ENCODE data around the gene DGKD. TPM values are rescaled to one million over a fixed set of nuclear protein-coding genes. Genes with fewer than 3 reads are reported as not detected.

Gene DGKD
- total RNA-seq, 3 donors from 2014 or later, result 17.1 to 41.3 (median 37.3) TPM

DNA sequence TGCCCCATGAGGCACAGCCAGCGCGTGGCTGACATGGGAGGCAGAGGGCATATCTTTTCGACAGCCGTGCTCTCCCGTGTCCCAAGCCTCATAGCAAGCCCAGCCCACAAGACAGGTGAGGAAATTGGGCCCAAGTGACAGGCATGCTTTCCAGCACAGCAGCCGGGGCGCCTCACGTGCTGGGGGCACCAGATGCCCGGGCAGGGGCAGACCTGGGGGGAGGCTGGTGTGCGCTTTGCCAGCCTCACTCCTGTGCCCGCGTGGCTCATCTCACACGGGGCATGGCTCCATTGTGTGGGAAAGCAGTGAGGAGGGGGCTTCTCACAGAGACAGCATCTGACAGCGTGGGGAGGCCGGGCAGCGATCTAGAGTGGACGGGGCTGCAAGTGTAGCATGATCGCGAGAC is 119.1 kb downstream of the DGKD start:
- H3K9me3 ChIP-seq, result no peaks in the 10 kb centered on the region
- no peak overlapping the region for H3K27ac ChIP-seq
- H3K36me3 ChIP-seq, result peaks cover 11% of the 10 kb centered on the region
- no peak for DNase-seq (ENCODE audit: low spot score in 2 of 2)
- H3K4me1 ChIP-seq, result no peaks in the 10 kb centered on the region
- TF ChIP-seq, protein P1, sequence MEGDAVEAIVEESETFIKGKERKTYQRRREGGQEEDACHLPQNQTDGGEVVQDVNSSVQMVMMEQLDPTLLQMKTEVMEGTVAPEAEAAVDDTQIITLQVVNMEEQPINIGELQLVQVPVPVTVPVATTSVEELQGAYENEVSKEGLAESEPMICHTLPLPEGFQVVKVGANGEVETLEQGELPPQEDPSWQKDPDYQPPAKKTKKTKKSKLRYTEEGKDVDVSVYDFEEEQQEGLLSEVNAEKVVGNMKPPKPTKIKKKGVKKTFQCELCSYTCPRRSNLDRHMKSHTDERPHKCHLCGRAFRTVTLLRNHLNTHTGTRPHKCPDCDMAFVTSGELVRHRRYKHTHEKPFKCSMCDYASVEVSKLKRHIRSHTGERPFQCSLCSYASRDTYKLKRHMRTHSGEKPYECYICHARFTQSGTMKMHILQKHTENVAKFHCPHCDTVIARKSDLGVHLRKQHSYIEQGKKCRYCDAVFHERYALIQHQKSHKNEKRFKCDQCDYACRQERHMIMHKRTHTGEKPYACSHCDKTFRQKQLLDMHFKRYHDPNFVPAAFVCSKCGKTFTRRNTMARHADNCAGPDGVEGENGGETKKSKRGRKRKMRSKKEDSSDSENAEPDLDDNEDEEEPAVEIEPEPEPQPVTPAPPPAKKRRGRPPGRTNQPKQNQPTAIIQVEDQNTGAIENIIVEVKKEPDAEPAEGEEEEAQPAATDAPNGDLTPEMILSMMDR (IDR thresholded peaks at IDR 0.05), result no peak
- TF ChIP-seq POLR2AphosphoS5 (IDR thresholded peaks at IDR 0.05) (no peak), POLR2A (IDR thresholded peaks at IDR 0.05) (no peak)
- intact Hi-C loops (cut with DNase I; ENCODE audit: low total_unique reads), result no loop called here
- H3K4me3 ChIP-seq, result no peak overlapping the region
- no peaks in the 10 kb centered on the region for H3K27me3 ChIP-seq

DNA sequence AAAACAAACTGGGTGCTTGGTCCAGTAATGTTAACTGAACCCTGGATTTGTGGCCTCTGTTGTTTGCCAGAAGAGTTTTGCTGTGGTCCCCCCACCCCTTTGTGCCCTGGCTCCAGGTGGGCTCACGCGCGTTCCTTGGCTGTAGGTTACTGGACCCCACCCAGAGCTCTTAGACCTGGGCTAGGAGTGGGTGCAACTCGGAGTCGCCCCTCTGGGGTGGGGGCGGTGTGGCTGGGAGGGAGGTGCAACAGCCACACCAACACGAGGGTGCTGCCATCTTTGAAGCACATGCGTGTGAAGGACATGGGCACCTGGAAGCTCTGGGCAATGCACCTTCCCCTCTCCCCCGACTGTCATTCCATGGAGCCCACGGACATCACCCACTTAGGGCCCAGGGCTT is 119.6 kb downstream of the DGKD start:
- H3K27me3 ChIP-seq, result no peaks in the 10 kb centered on the region
- intact Hi-C loops (cut with DNase I; ENCODE audit: low total_unique reads), result no loop called here
- H3K36me3 ChIP-seq, result peaks cover 11% of the 10 kb centered on the region
- H3K4me3 ChIP-seq, result no peak overlapping the region
- no peak overlapping the region for H3K27ac ChIP-seq
- no peaks in the 10 kb centered on the region for H3K9me3 ChIP-seq
- no peak for DNase-seq (ENCODE audit: low spot score in 2 of 2)
- TF ChIP-seq, protein P1 (IDR thresholded peaks at IDR 0.05), result no peak
- TF ChIP-seq POLR2AphosphoS5 (IDR thresholded peaks at IDR 0.05) (no peak), POLR2A (IDR thresholded peaks at IDR 0.05) (no peak)
- H3K4me1 ChIP-seq, result no peaks in the 10 kb centered on the region

DNA sequence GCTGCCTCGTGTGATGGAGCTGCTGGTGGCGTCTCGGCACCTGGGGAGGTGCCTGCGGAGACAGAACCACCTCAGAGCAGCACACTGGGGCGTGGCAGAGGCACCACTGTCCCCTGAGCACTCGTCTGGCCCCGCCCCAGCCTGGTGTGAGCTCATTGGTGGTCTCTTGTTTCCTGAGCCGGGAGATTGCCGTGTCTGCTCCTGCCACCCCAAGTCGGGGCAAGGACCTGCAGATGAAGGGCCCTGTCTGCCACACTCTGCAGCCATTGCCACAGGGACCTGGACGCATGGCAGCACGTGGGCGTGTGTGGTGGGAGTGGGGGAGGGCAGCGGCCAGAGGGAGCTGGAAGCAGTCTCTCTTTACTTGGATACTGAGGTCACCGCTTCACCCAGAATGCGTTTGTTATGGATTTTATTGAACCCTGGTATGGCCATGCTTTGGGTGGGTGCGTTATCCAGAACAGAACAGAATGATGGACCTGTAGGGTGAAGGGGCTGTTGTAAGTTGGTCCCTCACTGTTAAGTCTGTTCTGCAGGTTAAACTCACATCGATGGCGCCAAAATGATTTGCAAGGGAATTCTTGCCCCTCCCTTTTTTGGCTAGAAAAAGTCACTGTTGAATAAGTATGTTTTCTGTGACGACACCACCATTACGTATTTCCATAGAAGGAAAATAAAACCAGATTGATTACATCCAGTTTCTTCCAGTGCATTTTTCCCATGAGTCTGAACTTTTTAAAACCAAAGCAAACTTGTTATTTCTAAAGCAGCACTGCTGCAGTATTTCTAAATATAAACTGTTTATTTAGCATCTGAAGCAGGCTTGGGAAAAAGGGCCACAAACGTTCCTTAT is 120.2 kb downstream of the DGKD start:
- H3K9me3 ChIP-seq, result no peaks in the 10 kb centered on the region
- H3K4me3 ChIP-seq, result no peak overlapping the region
- TF ChIP-seq POLR2A (IDR thresholded peaks at IDR 0.05) (no peak), POLR2AphosphoS5 (IDR thresholded peaks at IDR 0.05) (no peak)
- TF ChIP-seq, protein P1 (IDR thresholded peaks at IDR 0.05), result no peak
- H3K36me3 ChIP-seq, result peaks cover 11% of the 10 kb centered on the region
- intact Hi-C loops (cut with DNase I; ENCODE audit: low total_unique reads), result no loop called here
- no peaks in the 10 kb centered on the region for H3K27me3 ChIP-seq
- H3K4me1 ChIP-seq, result no peaks in the 10 kb centered on the region
- H3K27ac ChIP-seq, result no peak overlapping the region
- DNase-seq (ENCODE audit: low spot score in 2 of 2), result no peak

DNA sequence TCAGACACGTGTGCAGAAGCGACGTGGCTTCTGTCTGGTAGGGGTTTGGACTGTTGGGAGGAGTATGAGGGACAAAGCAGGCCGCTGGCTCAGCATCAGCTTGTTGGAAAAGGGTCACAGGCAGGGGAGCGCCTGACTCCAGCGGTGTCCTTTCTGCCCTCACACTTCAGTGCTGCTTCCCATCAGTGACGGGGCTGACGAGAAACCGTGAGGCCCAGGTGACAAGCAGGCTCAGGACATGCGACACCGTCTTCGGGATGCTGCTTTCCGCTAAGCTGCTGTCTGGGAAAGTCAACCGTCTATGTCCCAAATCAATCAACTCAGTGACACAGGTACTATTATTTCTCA is 121.7 kb downstream of the DGKD start:
- Histone ChIP-seq H3K4me3 (no peak overlapping the region), H3K27me3 (no peaks in the 10 kb centered on the region), H3K4me1 (no peaks in the 10 kb centered on the region), H3K9me3 (no peaks in the 10 kb centered on the region), H3K27ac (no peak overlapping the region), H3K36me3 (peaks cover 11% of the 10 kb centered on the region)
- TF ChIP-seq, protein P1 (IDR thresholded peaks at IDR 0.05), result no peak
- TF ChIP-seq POLR2AphosphoS5 (IDR thresholded peaks at IDR 0.05), result no peak
- no peak for TF ChIP-seq POLR2A (IDR thresholded peaks at IDR 0.05)
- intact Hi-C loops (cut with DNase I; ENCODE audit: low total_unique reads), result no loop called here
- no peak for DNase-seq (ENCODE audit: low spot score in 2 of 2)

DNA sequence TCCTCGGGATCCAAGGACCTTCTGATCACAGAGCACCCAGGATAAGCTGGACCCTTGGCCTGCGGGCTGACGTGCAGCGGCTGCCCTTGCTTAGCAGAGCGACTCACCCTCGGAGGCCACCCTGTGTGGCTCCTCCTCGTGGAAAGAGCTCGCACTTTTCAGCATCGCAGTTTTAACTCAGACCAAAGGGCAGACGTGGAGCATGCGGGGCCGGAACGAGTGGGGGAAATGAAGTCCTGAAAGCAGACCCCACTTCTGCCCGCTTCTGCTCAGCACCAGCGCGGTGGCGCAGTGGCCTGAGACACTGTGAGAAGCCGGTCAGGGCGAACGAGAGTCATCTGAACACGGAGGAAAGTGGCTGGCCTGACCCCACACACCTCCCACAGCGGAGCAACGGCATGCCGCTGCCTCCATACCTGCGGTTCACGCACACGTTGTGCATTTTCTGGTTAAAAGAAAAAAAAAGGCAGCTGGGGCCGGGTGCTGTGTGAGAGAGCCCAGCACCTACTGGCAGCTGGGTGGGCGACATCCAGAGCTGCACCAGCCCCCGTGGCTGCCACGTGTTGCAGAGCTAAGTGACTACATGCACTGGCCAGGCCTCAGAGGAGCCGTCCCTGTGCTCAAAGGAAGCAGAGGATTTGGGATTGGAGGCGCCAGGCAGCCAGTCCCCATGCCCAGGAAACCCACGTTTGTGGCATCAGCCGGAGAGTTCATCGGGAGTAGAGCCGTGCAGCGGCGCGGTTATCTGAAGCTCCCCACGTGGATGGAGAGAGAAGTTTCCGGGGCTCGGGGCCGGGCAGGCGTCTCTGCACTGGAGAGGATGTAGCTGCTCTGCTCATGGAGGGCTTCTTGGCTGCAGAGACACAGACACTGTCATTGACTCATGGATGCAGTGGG is 122.6 kb downstream of the DGKD start:
- H3K9me3 ChIP-seq, result no peaks in the 10 kb centered on the region
- H3K4me3 ChIP-seq, result no peak overlapping the region
- H3K4me1 ChIP-seq, result no peaks in the 10 kb centered on the region
- TF ChIP-seq POLR2A (IDR thresholded peaks at IDR 0.05) (no peak), POLR2AphosphoS5 (IDR thresholded peaks at IDR 0.05) (no peak)
- TF ChIP-seq, protein P1 (IDR thresholded peaks at IDR 0.05), result no peak
- intact Hi-C loops (cut with DNase I; ENCODE audit: low total_unique reads), result no loop called here
- no peak for DNase-seq (ENCODE audit: low spot score in 2 of 2)
- H3K27me3 ChIP-seq, result no peaks in the 10 kb centered on the region
- H3K36me3 ChIP-seq, result peaks cover 11% of the 10 kb centered on the region
- H3K27ac ChIP-seq, result no peak overlapping the region
